Left ventricle myocardium inferior (tissue), 1 donor: ENCODE measurements around the gene PNPLA6. TPM values are rescaled to one million over a fixed set of nuclear protein-coding genes. Genes with fewer than 3 reads are reported as not detected.

Experiments used
- DNase-seq: peaks from one replicate; pipeline ENCODE4 v3.0.0-alpha.2; 2020
- H3K27ac ChIP-seq: fragments of 200-600 bp; replicated peaks from 2 replicates; pipeline ENCODE4 v1.8.0; 2021
- H3K27me3 ChIP-seq: fragments of 200-600 bp; 2 replicates; pipeline ENCODE4 v1.8.0; 2021; ENCODE audit warnings: low read depth
- H3K36me3 ChIP-seq: fragments of 200-600 bp; 2 replicates; pipeline ENCODE4 v1.8.0; 2021
- H3K4me1 ChIP-seq: fragments of 200-600 bp; 2 replicates; pipeline ENCODE4 v1.8.0; 2021
- H3K4me3 ChIP-seq: fragments of 200-600 bp; 2 replicates; pipeline ENCODE4 v1.8.0; 2021; ENCODE audit warnings: mild to moderate bottlenecking, moderate library complexity
- H3K9me3 ChIP-seq: fragments of 200-600 bp; replicated peaks from 2 replicates; pipeline ENCODE4 v1.8.0; 2021
- intact Hi-C: fragments of 100-400 bp; cut with micrococcal nuclease; formaldehyde crosslinking; loops from one replicate; pipeline ENCODE4 v1.11.0; 2022
- total RNA-seq: library from RNA; stranded (reverse); fragmentation: NEBNext Ultra II Directional; extraction: Animal tissue kit (Norgen Biotek cat#: 25700); gene quantifications from one replicate; pipeline ENCODE4 v1.2.1, GENCODE V29; 2021
- TF ChIP-seq, protein P1 (sequence below): fragments of 200-600 bp; IDR thresholded peaks from 2 replicates; pipeline ENCODE4 v1.8.0; 2021; ENCODE audit warnings: antibody characterized with exemption, mild to moderate bottlenecking, borderline replicate concordance
- donor health status: DM: no; HTN: yes; CAD: no; lungs with severe emphysema.

PNPLA6 gene
- total RNA-seq, 1 donor from 2014 or later: 52.7 TPM

DNA sequence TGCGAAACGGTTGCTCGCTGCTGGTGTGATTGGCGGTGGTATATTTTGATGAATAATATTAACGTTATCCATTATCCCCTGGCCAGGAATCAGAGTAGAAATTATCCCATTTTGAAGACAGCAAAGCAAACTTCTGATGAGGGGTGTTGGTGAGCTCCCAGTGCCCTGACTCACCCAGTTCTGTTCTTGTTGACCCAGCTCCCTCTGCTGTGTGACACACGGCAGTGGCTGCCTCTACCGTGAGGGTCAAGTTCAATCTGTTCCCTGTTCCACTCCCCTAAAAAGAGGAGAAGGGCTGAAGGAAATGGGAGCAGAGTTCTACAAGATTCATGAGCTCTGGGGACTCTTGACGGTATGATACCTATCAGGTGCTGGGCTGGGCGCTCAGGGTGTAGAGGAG is 62.2 kb downstream of the PNPLA6 start:
- H3K36me3 ChIP-seq: no peaks in the 10 kb centered on the region
- H3K4me1 ChIP-seq: peaks cover 6% of the 10 kb centered on the region
- no peak overlapping the region for H3K4me3 ChIP-seq
- no peak for DNase-seq
- peaks cover 80% of the 10 kb centered on the region for H3K27me3 ChIP-seq
- intact Hi-C loops: no loop called here
- no peak overlapping the region for H3K27ac ChIP-seq
- TF ChIP-seq, protein P1, sequence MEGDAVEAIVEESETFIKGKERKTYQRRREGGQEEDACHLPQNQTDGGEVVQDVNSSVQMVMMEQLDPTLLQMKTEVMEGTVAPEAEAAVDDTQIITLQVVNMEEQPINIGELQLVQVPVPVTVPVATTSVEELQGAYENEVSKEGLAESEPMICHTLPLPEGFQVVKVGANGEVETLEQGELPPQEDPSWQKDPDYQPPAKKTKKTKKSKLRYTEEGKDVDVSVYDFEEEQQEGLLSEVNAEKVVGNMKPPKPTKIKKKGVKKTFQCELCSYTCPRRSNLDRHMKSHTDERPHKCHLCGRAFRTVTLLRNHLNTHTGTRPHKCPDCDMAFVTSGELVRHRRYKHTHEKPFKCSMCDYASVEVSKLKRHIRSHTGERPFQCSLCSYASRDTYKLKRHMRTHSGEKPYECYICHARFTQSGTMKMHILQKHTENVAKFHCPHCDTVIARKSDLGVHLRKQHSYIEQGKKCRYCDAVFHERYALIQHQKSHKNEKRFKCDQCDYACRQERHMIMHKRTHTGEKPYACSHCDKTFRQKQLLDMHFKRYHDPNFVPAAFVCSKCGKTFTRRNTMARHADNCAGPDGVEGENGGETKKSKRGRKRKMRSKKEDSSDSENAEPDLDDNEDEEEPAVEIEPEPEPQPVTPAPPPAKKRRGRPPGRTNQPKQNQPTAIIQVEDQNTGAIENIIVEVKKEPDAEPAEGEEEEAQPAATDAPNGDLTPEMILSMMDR: no peak
- H3K9me3 ChIP-seq: no peaks in the 10 kb centered on the region

DNA sequence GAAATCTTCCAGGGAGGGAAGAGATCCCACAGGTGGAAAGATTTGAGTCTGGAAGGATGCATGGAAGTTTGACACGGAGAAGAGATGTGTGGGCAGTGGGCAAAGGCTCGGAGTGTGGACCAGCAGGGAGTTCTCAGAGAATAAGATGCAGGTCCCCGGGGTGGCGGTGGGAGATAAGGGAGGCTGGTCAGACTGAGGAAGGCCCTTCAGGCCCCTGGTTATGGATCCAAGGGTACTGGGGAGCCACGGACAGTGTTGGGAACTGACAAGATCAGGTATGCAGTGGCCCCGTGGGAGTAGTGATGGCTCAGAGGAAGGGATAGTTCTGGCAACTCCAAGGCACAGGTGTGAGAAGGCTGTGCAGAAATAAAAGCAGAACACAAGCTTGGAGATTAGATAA is 62.7 kb downstream of the PNPLA6 start:
- Histone ChIP-seq H3K9me3 (no peaks in the 10 kb centered on the region), H3K36me3 (no peaks in the 10 kb centered on the region), H3K27ac (no peak overlapping the region), H3K27me3 (peaks cover 80% of the 10 kb centered on the region), H3K4me1 (peaks cover 6% of the 10 kb centered on the region), H3K4me3 (no peak overlapping the region)
- DNase-seq: no peak
- TF ChIP-seq, protein P1: no peak
- intact Hi-C loops: no loop called here

DNA sequence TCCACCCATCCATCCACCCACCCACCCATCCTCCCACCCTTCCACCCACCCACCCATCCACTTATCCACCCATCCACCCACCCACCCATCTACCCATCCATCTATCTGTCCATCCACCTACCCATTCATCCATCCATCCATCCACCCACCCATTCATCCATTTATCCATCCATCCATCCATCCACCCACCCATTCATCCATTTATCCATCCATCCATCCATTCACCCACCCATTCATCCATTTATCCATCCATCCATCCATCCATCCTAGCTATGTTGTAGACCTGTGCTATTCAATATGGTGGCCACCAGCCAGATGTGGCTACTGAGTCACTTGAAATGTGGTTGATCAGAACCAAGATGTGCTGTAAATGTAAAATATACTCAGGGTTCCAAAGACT is 65.2 kb downstream of the PNPLA6 start:
- Histone ChIP-seq H3K9me3 (no peaks in the 10 kb centered on the region), H3K27ac (no peak overlapping the region), H3K27me3 (peaks cover 81% of the 10 kb centered on the region), H3K4me1 (peaks cover 6% of the 10 kb centered on the region), H3K4me3 (no peak overlapping the region), H3K36me3 (no peaks in the 10 kb centered on the region)
- intact Hi-C loops: no loop called here
- no peak for DNase-seq
- TF ChIP-seq, protein P1: no peak

DNA sequence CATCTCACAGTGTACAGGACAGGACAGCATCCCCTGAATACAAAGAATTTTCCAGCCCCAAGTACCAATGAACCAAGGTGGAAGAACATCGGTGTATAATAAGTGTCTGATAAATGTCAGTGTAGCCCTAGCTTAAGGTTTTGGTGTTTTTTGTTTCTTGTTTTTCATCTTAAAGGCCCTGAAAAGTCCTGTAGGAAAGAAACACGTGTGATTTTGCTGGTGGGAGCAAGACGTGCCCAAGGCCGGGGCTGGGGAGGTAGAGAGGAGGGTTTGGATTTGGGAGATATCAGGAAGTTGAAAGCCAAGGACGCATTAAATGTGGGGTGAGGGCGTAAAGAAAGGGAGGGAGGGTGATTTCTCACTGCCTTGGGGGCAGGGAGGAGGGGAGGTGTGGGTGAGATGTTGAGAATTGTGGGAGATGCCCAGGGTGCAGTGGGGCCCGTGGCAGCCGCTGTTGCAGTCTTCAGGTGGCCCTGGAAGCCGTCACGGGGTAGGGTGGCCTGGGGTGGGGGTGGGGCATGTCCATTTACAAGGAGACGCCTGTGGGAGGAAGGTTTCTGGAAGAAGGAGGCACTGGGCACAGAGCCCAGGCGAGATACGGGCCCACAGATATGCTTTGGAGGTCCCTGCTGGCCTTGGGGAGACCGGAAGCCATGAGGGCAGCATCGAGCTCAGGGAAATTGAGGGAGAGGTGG is 66.9 kb downstream of the PNPLA6 start:
- intact Hi-C loops: no loop called here

DNA sequence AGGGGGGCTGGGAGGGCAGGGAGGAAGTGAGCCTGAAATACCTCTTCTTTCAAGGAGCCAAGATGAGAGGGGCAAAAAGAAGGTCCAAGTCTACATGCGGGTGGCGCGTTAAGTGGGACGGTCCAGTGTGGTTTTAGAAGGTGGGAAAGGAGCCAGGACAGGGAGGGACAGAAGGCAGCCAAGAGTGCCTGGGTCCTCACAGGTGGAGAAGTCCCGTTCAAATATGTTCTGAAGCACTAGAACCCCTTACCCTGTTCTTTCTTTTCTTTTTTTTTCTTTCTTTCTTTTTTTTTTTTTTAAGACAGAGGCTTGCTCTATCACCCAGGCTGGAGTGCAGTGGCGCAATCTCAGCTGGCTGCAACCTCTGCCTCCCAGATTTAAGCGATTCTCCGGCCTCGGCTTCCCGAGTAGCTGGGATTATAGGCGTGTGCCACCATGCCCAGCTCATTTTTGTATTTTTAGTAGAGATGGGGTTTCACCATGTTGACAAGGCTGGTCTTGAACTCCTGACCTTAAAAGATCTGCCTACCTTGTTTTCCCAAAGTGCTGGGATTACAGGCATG is 67.5 kb downstream of the PNPLA6 start:
- Histone ChIP-seq H3K36me3 (no peaks in the 10 kb centered on the region), H3K27ac (no peak overlapping the region), H3K27me3 (peaks cover 71% of the 10 kb centered on the region), H3K9me3 (no peaks in the 10 kb centered on the region), H3K4me3 (no peak overlapping the region), H3K4me1 (no peaks in the 10 kb centered on the region)
- intact Hi-C loops: no loop called here
- TF ChIP-seq, protein P1: no peak
- DNase-seq: no peak

More for the DNA sequence above, 66.9 kb downstream of the PNPLA6 start:
- H3K9me3 ChIP-seq: no peaks in the 10 kb centered on the region
- no peak for DNase-seq
- no peak overlapping the region for H3K27ac ChIP-seq
- H3K27me3 ChIP-seq: peaks cover 77% of the 10 kb centered on the region
- H3K4me3 ChIP-seq: no peak overlapping the region
- no peaks in the 10 kb centered on the region for H3K4me1 ChIP-seq
- H3K36me3 ChIP-seq: no peaks in the 10 kb centered on the region
- TF ChIP-seq, protein P1: no peak
